ENCODE data around the gene SLC30A4.

GRCh38 chr15:45544266-45545023 lies 21.9 kb upstream of the SLC30A4 start:
- TF ChIP-seq CTCF (IDR thresholded peaks at IDR 0.05) (no peak), POLR2A (IDR thresholded peaks at IDR 0.05) (no peak), POLR2AphosphoS5 (IDR thresholded peaks at IDR 0.05) (no peak)
